HG03439 (cell line): ENCODE measurements around the gene HSBP1L1.
"Not testable (repeated sequence)": the region's sequence is repeated elsewhere in the genome, so short reads cannot be mapped to it uniquely, and the experiment has no call there.

Experiments
- ATAC-seq: cut with Tn5 transposase; IDR thresholded peaks from one replicate; pipeline ENCODE4 v1.9.1; 2021; ENCODE audit warnings: mild to moderate bottlenecking, moderate library complexity; ENCODE audit not compliant: unreplicated experiment

HSBP1L1 gene

DNA sequence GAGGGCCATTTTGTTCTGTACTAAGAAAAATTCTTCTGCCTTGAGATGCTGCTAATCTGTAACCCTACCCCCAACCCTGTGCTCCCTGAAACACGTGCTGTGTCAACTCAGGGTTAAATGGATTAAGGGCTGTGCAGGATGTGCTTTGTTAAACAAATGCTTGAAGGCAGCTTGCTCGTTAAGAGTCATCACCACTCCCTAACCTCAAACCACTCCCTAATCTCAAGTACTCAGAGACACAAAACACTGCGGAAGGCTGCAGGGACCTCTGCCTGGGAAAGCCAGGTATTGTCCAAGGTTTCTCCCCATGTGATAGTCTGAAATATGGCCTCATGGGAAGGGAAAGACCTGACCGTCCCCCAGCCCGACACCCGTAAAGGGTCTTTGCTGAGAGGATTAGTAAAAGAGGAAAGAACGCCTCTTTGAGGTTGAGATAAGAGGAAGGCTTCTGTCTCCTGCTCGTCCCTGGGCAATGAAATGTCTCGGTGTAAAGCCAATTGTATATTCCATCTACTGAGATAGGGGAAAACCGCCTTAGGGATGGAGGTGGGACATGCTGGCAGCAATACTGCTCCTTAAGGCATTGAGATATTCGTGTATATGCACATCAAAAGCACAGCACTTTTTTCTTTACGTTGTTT, 4.2 kb upstream of the HSBP1L1 start:
- not testable (repeated sequence) for ATAC-seq

DNA sequence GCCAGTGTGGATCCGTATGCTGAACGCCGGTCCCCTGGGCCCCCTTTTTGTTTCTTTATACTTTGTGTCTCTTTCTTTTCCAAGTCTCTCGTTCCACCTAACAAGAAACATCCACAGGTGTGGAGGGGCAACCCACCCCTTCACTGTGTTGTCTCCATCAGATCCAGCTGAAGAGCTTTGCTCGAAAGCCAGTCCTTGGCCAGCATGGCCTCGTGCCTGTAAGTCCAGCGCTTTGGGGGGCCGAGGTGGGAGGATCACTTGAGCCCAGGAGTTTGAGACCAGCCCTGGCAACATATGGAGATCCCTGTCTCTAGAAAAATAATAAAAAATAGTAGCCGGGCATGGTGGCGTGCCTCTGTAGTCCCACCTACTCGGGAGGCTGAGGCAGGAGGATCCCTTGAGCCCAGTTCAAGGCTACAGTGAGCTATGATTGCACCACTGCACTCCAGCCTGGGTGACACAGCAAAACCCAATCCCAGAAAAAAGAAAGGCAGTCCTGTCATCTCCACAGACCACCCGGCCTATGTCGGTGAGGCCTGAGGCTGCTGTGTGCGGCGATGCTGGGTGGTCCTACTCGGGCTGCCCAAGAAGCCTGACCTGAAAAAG, 3.4 kb upstream of the HSBP1L1 start:
- ATAC-seq: no peak

DNA sequence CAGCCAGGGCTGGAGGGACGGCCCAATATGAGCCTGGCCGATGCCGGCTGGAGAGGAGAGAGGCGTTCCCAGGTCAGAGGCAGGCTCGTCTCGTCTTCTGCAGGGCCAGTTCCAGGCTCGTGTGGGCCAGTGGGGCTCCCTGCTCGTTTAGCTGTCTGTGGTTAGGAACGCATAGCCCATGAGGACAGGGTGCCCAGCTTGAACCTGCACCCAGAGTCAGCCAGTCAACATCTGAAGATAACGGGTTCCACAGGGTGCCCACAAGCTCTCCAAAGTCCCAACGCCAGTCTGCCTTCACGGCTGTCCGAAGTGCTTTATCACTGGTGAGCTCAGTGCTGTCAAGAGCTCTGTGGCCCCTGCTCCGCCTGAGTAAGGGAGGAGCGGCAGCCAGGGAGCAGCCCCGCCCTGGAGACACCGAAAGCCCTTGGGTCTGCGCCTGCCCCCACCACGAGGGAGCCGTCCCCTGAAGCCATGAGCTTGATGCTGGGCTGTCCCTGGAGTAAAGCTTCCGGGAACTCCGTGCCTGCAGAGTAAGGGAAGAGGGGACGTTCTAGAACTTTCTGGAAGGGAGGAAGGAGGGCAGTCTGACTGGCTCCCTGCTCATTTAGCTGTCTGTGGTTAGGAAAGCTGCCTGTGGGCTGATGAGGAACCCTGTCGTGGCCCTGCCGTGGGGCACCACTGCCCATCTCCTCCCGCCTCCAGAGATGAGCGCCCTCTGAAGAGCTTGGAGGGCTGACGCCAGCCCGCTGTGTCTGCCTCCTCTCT, 2.7 kb upstream of the HSBP1L1 start:
- no peak for ATAC-seq

DNA sequence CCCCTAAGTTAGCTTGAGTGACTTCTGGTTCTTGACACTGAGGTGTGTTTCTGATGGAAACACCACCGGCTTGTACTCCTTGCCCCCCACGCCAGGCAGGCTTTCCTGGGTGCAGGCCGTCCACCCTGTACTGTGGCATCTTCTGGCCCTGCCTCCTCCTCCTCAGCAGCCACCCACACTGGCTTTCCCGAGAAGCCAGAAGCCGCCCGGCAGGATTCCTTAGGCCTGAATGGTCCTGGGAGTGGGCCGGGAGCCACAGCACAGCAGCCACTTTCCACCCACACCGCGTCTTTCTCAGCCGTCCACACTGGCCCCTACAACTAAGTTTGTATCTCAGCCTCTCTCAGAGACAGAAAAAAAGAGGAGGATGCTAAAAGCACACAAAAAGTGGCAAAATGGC, 2.1 kb upstream of the HSBP1L1 start:
- ATAC-seq: no peak

DNA sequence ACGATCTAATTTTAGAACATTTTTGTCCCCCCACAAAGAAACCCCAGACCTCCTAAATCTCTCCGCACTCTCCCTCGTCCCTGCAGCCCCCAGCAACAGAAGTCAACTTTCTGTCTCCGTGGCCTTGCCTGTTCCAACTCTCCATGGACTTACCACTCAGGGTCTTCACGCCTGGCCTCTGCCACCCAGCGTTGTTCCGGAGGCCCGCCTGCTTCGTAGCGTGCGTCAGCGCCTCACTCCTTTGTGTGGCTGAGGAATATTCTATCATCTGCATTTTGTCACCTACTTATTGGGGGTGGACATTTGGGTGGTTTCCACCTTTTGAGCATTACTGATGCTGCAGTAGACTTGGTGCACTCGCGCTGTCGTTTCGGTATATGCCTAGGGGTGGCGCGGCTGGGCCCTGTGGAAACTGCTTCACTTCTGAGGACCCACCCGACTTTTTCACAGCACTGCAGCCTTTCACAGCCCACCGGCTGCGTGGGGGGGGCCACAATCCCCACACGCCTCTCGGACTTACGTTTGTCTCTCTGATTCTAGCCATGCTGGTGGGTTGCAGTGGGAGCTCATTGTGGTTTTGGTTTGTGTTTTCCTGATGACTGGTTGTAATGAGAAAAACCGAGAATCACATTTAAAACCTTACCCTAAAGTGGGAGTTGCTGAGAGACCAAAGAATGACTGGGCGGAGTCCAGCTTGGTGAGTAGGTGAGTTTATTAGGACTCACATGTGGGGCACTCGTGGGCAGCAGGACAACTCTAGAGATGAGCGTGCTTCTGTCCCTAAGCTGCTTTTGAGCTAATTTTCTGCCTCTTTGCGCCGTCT, 1.4 kb upstream of the HSBP1L1 start:
- peak; percentile 76 for ATAC-seq

DNA sequence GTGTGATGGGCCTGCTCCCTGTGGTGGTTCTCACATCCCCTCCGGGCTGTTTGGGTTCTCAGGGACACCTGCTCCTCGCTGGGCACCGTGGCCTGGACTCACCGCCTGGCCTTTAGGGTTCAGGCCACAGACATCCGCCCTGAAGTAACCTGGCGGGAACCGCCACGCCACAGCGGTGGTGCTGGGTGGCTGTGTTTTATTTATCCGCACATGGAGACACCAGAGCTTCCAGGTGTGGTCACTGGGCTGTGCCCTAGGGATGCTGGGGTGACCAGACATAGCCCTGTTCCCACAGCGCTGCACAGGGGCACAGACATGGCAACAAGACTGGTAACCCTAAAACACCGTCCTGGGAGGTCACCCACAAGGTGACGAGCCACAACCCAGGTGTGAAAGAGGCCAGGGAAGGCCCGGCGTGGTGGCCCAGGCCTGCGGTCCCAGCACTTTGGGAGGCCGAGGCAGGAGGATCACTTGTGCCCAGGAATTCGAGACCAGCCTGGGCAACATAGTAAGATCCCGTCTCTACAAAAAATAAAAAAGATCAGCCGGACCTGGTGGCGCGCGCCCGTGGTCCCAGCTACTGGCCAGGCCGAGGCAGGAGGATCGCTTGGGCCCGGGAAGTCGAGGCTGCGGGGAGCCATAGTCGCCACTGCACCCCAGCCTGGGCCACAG, 649 bp upstream of the HSBP1L1 start:
- no peak for ATAC-seq

DNA sequence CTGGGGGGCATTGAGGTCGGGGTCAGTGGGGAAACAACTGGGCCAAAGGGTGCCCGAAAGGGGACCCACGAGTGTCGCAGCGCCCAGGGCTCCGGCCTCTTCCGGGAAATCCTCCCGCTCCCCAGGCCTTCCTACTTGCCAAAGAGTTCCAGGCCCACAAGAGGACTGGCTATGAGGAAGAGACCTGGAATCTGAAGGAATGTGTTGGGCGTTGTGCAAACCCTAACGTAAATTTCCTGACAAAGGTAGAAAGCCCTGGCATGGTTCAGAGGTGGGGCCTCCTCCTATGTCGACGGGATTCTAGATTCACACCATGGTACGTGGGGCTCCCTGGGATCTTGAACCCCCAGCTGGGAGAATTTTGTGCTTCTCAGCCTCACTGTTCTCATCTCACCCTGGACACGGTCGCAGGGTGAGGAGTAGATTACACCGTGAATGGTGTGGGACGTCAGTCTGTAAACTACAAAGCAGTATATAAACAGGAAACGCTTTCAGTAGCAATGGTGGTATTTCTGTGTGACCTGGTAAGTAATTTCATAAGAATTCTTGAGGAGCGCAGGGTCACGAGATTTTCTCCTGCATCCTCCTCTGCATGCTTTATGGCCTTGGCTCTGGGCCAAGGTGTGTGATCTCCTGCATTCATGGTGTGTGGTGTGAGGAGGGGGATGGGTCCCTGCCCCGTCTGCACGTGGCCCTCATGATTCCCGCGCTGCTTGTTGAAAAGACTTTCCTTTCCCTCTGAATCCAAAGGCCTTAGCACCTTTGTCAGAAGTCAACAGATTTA, 868 bp downstream of the HSBP1L1 start:
- no peak for ATAC-seq

DNA sequence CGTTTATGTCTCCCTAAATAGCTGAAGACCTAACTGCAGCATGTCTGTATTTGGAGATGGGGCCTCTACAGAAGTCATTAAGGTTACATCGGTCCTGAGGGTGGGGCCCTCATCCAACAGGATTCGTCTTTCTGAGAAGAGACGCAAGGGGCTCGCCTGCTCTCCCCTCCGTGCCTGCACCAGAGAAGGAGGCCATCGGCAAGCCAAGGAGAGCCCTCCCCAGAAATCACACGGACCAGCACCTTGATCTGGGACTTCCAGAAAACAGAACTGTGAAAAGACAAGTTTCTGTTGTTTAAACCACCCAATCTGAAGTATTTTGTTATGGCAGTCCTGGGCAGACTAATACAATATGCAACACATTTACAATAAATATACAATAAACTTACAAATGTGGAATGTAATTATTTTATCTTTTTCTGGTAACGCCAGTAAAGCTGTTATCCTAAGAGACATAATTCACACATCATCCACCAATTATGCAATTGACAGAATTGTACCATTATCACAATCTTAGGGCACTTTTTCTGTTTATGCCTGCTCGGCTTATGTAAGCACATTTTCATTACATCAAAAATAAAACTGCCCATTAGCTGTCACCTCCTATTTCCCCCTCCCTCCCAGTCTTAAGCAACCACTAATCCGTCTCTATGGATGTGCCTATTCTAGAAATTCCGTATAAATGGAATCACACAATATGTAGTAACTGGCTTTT, 6.1 kb downstream of the HSBP1L1 start:
- no peak for ATAC-seq

DNA sequence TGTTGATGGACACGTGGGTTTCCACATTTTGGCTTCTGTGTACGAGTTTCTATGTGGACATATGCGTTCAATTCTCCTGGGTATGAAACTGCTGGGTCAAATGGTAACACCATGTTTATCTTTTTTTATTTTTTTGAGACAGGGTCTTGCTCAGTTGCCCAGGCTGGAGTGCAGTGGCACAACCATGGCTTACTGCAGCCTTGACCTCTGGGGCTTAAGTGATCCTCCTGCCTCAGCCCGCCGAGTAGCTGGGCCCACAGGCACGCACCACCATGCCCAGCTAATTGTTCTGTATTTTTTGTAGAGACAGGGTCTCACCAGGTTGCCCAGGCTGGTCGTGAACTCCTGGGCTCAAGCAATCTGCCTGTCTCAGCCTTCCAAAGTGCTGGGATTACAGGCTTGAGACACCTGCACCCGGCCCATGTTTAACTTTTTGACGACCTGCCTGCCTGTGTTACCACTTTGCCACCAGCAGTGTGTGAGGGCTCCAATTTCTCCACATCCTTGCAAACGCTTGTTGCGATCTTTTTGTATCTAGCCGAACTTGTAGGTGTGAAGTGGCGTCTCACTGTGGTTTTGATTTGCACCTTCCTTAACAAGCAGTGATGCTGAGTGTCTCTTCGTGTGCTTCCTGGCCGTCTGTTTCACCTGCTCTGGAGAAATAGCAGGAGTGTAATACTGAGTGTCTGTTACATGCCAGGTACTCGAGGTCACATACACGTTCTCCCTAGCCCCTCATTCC, 6.9 kb downstream of the HSBP1L1 start:
- ATAC-seq: no peak

DNA sequence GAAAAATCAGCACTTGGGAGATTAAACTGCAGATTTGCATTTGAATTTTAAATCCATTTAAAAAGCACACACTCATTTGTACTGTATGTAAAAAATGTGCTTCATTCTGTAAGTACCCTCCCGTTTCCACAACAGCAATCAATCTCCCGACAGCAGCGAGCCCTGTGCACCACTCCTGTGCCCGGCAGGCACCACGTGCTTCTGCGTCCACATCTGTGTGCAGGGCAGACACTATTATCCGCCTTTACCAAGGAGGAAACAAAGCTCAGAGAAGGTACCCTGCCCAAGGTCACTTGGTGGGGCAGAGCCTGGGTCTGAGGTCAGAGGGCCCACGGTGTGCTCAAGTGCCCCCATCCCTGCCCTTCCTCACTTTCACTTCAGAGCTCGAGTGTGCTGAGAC, 7.5 kb downstream of the HSBP1L1 start:
- ATAC-seq: no peak

DNA sequence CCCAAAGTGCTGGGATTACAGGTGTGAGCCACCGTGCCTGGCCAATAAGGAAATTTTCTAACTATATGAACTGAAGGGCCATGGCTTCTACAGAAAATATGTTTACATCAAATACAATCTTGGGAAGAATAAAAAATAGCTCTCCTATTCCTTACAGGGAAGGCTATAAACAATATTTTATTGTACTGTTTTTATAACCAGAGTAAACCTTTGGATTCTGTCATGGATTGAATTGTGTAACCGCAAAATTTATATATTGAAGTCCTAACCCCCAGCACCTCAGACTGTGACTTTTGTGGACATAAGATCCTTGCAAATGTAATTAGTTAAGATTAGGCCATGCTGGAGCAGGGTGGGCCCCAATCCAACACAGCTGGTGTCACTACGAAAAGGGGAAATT, 8.3 kb downstream of the HSBP1L1 start:
- no peak for ATAC-seq

DNA sequence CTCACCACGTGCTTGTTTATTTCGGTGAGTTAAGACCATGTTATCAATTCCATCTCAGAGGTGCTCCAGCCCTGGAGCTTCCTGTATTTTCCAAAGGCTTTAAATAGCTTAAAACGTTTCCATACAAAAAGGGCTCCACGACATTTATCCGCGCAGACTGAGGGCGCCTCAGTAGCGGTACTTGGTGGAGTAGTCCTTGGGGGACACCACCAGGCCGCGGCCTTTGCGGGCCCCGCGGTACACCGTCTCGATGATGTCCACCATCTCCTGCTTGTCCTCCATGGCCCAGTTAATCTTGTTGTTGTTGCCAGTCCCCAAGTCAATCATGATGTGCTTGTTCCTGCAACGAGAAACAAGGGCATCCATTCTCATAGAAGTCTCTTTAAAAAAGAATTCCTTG, 9.1 kb downstream of the HSBP1L1 start:
- ATAC-seq: no peak

DNA sequence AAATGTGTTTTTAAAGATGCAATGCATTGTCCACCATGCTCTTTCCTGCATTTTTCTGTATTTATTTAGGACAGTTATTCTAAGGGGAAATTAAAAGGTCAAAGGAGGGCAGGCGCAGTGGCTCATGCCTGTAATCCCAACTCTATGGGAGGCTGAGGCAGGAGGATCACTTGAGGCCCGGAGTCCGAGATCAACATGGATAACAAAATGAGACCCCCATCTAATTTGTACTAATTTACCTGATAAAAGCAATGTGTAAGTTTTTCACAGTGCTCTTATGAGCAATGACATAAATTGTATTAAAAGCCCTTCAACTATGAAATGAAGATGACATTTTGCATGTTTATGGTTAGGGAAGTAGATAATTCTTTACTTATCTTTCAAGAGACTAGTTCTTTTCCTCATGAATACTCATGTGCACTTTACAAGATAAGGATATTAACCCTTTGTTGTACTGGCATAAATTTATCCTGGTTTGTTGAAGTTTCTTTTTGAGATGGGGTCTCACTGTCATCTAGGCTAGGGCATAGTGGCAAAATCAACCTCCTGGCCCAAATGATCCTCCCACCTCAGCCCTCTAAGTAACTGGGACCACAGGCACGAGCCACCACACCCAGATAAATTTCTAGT, 9.7 kb downstream of the HSBP1L1 start:
- no peak for ATAC-seq

DNA sequence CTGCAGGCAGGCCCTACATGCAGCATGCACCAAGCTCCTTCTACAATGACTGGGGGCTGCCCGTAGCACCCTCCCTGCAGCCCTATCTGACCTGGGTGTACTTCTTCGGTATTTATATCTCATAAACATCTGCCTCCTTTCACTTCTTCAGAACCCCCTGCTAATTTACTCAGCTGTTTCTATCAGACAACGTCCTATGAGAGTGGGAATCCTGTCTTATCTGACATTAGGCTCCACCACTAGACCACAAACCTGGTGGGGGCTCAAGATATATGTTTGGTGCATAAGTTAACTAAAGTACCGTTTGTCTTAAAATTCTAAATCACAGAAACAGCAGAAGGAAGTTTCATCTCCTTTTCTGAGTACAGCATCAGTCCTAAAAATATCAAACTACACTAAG, 10.6 kb downstream of the HSBP1L1 start:
- ATAC-seq: no peak

DNA sequence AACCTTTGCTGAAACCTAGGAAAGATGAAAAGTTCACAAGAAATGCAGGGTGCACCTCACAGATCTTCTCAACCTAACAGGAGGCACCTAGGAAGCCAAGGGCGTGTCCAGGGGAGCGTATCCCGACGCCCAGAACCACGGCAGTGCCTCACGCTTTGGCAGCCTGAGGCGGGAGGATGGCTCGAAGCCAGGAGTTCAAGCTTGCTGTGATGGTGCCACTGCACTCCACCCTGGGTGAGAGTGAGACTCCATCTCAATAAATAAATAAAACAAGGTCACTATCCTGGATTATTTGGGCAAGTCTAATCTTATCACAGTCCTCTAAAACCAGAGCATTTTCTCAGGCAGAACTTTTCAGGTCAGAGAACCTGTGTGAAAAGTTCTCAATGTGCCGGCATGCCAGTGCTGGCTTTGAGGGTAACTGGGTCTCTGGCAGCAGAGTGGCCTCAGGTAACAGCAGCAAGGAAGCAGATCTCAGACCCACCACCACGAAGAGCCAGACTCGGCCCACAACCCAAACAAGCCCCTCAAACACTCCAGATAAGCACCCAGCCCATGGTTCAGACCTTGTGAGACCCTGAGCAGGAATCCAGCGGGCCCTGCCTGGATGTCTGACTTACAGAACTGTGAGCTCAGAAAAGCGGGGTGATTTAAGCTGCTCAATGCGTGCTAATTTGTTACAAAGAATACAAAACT, 11.7 kb downstream of the HSBP1L1 start:
- no peak for ATAC-seq

DNA sequence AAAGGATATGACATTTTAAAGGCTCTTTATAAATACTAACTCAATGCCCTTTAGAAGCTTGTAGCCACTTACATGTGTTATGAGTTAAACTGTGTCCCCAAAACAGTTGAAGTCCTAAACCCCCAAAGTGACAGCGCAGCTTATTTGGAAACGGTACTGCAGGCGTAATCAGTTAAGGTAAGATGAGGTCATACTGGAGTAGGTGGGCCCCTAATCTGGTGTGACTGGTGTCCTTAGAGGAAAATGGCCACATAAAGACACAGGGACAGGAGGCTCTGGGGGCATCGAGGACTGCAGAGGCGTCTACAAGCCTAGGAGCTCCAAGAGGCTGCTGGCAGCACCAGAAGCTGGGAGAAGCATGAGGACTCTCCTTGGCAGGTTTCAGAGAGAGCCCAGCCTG, 15.4 kb downstream of the HSBP1L1 start:
- ATAC-seq: no peak

DNA sequence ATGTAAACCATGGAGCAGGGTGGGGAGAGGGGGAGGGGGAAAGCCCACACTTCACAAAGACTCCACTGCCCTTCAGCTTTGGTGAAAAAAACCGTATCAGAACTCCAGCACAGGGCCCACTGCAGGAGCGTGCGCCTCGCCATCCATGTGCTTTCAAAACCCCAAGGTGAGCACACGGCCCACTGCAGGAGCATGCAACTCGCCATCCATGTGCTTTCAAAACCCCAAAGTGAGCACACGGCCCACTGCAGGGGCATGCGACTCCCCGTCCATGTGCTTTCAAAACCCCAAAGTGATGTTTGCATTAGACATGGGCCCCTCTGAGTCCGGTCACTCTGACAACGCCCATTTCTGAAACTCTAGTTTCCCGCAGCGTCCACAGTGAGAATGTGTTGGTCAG, 16.1 kb downstream of the HSBP1L1 start:
- no peak for ATAC-seq

DNA sequence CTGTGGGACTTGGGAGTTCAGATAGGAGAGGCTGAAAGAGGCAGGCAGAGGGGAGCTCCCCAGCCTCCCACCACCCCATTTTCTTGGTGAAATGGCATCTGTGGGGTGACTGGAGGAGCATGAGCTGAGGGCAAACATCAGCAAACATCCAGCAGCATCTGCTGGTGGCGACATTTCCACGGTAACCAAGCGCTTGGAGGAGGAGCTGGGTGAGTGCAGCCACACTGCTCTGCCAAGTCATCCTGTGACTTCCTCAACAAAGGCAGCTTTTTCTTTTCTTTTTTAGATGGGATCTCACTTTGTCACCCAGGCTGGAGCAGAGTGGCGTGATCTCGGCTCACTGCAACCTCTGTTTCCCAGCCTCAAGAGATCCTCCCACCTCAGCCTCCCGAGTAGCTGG, 18.3 kb downstream of the HSBP1L1 start:
- no peak for ATAC-seq
